H1 (cell line): ENCODE data around the gene RHBDF2. TPM values are rescaled to one million over a fixed set of nuclear protein-coding genes. Genes with fewer than 3 reads are reported as not detected.
A peak's percentile ranks its signal among the peaks of the same experiment; 100 is the strongest.

Experiments used
- CTCF ChIA-PET: fragments of 300-600 bp; sonication (Branson Sonifier 250); formaldehyde crosslinking; loops from one replicate; lab custom pipeline; 2021; ENCODE audit not compliant: partially characterized antibody; lab: Charles Lee
- POLR2A ChIA-PET: fragments of 300-600 bp; sonication (Branson Sonifier 250); formaldehyde crosslinking; loops from one replicate; lab custom pipeline; 2021; ENCODE audit warnings: inconsistent platforms; ENCODE audit not compliant: partially characterized antibody; lab: Charles Lee
- DNase-seq, 2 experiments: peaks; one replicate each; pipeline versions ENCODE4 v3.0.0 to v3.0.0-alpha.2; 2010 to 2022; ENCODE audit warnings: low spot score in 2 of 2, low read depth in 1 of 2, mixed read lengths in 1 of 2
- FAIRE-seq: peaks from 2 replicates; lab custom pipeline; 2011; peaks lifted over from hg19 to GRCh38; lab: Jason Lieb, UNC
- H2AFZ ChIP-seq: 2 replicates; pipeline ENCODE4 v1.8.1; 2012; ENCODE audit warnings: low read length, inconsistent platforms
- H2AK5ac ChIP-seq: 2 replicates; pipeline ENCODE4 v1.6.1; 2013; ENCODE audit warnings: low read depth, low read length
- H2BK120ac ChIP-seq: replicated peaks from 2 replicates; pipeline ENCODE3; 2013; ENCODE audit warnings: low read depth, low read length, inconsistent platforms
- H2BK12ac ChIP-seq: 2 replicates; pipeline ENCODE4 v1.6.1; 2013; ENCODE audit warnings: low read depth, low read length
- H2BK15ac ChIP-seq: 2 replicates; pipeline ENCODE4 v1.6.1; 2013; ENCODE audit warnings: low read length
- H2BK20ac ChIP-seq: 2 replicates; pipeline ENCODE4 v1.6.1; 2013; ENCODE audit warnings: low read length
- H2BK5ac ChIP-seq: 2 replicates; pipeline ENCODE4 v1.6.1; 2013; ENCODE audit warnings: low read depth, low read length
- H3K14ac ChIP-seq: 2 replicates; pipeline ENCODE4 v1.6.1; 2013; ENCODE audit warnings: inconsistent platforms; ENCODE audit not compliant: insufficient read length
- H3K18ac ChIP-seq: 2 replicates; pipeline ENCODE4 v1.6.1; 2013; ENCODE audit warnings: low read length; ENCODE audit errors: extremely low read depth
- H3K23ac ChIP-seq: 2 replicates; pipeline ENCODE4 v1.6.1; 2013; ENCODE audit warnings: inconsistent platforms; ENCODE audit not compliant: insufficient read length
- H3K23me2 ChIP-seq: 2 replicates; pipeline ENCODE4 v1.6.1; 2013; ENCODE audit warnings: low read depth, low read length
- H3K27ac ChIP-seq: 2 replicates; pipeline ENCODE4 v1.6.1; 2011; ENCODE audit warnings: low read depth, low read length, inconsistent platforms
- H3K27me3 ChIP-seq, 4 experiments: replicated peaks in 1 of 4; 1 replicate in 1 of 4; 2 replicates in 3 of 4; pipeline versions ENCODE4 v1.6.1 to v1.8.1; 2011 to 2013; ENCODE audit warnings: low read length in 3 of 4, mild to moderate bottlenecking in 3 of 4, inconsistent platforms in 2 of 4, mixed read lengths in 2 of 4, moderate library complexity in 1 of 4; ENCODE audit not compliant: control insufficient read depth in 3 of 4, insufficient read depth in 3 of 4; ENCODE audit errors: extremely low read depth in 1 of 4
- H3K36me3 ChIP-seq, 4 experiments: 2 replicates each; pipeline versions ENCODE4 v1.6.1 to v1.8.1; 2011 to 2013; ENCODE audit warnings: mild to moderate bottlenecking in 4 of 4, low read length in 3 of 4, moderate library complexity in 2 of 4, control low read depth in 1 of 4, inconsistent platforms in 1 of 4; ENCODE audit not compliant: insufficient read depth in 4 of 4, control insufficient read depth in 2 of 4
- H3K4ac ChIP-seq: replicated peaks from 2 replicates; pipeline ENCODE3; 2013; ENCODE audit warnings: low read length, low read depth, mixed read lengths, inconsistent platforms; ENCODE audit not compliant: insufficient read length
- H3K4me1 ChIP-seq, 4 experiments: replicated peaks in 1 of 4; 1 replicate in 1 of 4; 2 replicates in 3 of 4; pipeline versions ENCODE4 v1.6.1 to v1.8.1; 2011 to 2013; ENCODE audit warnings: low read length in 3 of 4, inconsistent platforms in 2 of 4, mixed read lengths in 1 of 4; ENCODE audit not compliant: insufficient read depth in 4 of 4, control insufficient read depth in 3 of 4
- H3K4me2 ChIP-seq, 2 experiments: 2 replicates each; pipeline versions ENCODE4 v1.6.1 to v1.8.1; 2011 to 2013; ENCODE audit warnings: low read depth in 2 of 2, low read length in 2 of 2, control low read depth in 1 of 2, inconsistent platforms in 1 of 2, mild to moderate bottlenecking in 1 of 2; ENCODE audit not compliant: insufficient read depth in 1 of 2
- H3K4me3 ChIP-seq, 4 experiments: fragments of 200-600, 300-600 bp in 1 of 4; sonication (generic), shearing (Covaris generic), sonication (Bioruptor Twin) in 1 of 4; 2 replicates each; pipeline versions ENCODE4 v1.5.1 to v1.8.1; 2011 to 2016; ENCODE audit warnings: low read length in 4 of 4, low read depth in 3 of 4, control low read depth in 2 of 4, inconsistent platforms in 2 of 4, mild to moderate bottlenecking in 2 of 4, mixed read lengths in 1 of 4, moderate library complexity in 1 of 4; ENCODE audit not compliant: insufficient read depth in 2 of 4; ENCODE audit errors: extremely low read depth in 1 of 4
- H3K56ac ChIP-seq: replicated peaks from 2 replicates; pipeline ENCODE3; 2013; ENCODE audit warnings: low read depth, mild to moderate bottlenecking, mixed read lengths, low read length, inconsistent platforms; ENCODE audit not compliant: insufficient read length
- H3K79me1 ChIP-seq: 2 replicates; pipeline ENCODE4 v1.6.1; 2013; ENCODE audit warnings: low read depth, low read length, control low read depth
- H3K79me2 ChIP-seq, 2 experiments: 2 replicates each; pipeline versions ENCODE4 v1.6.1 to v1.8.1; 2012 to 2013; ENCODE audit warnings: low read length in 2 of 2, mild to moderate bottlenecking in 2 of 2, inconsistent platforms in 1 of 2; ENCODE audit not compliant: insufficient read depth in 2 of 2, control insufficient read depth in 1 of 2
- H3K9ac ChIP-seq, 4 experiments: replicated peaks in 1 of 4; 1 replicate in 1 of 4; 2 replicates in 3 of 4; pipeline versions ENCODE4 v1.6.1 to v1.8.1; 2011 to 2013; ENCODE audit warnings: low read depth in 3 of 4, low read length in 3 of 4, control low read depth in 2 of 4, mild to moderate bottlenecking in 2 of 4, moderate library complexity in 2 of 4, inconsistent platforms in 1 of 4; ENCODE audit errors: extremely low read depth in 1 of 4
- H3K9me3 ChIP-seq, 2 experiments: 2 replicates each; pipeline versions ENCODE4 v1.6.1 to v1.8.1; 2012 to 2013; ENCODE audit warnings: mild to moderate bottlenecking in 2 of 2, moderate library complexity in 2 of 2, control low read depth in 1 of 2, inconsistent platforms in 1 of 2, low read depth in 1 of 2, low read length in 1 of 2, mixed read lengths in 1 of 2; ENCODE audit not compliant: insufficient read depth in 2 of 2
- H4K20me1 ChIP-seq, 2 experiments: replicated peaks in 1 of 2; 2 replicates each; pipeline versions ENCODE3 to v1.8.1; 2011 to 2013; ENCODE audit warnings: inconsistent platforms in 2 of 2, low read length in 2 of 2, mild to moderate bottlenecking in 1 of 2; ENCODE audit not compliant: insufficient read depth in 2 of 2, control insufficient read depth in 1 of 2
- H4K5ac ChIP-seq: 2 replicates; pipeline ENCODE4 v1.6.1; 2013; ENCODE audit warnings: low read length, low read depth, mixed read lengths, inconsistent platforms; ENCODE audit not compliant: insufficient read length
- H4K8ac ChIP-seq: 2 replicates; pipeline ENCODE4 v1.8.0; 2013; ENCODE audit warnings: mild to moderate bottlenecking, moderate library complexity, low read length, inconsistent platforms; ENCODE audit not compliant: insufficient read depth; ENCODE audit errors: extremely low read depth
- H4K91ac ChIP-seq: replicated peaks from 2 replicates; pipeline ENCODE3; 2013; ENCODE audit warnings: low read length, mixed read lengths, inconsistent platforms; ENCODE audit not compliant: insufficient read length
- BCL11A ChIP-seq, 2 experiments: IDR thresholded peaks; one replicate each; pipeline ENCODE4 v1.6.1; 2011; ENCODE audit warnings: low read depth in 2 of 2, low read length in 2 of 2, mild to moderate bottlenecking in 2 of 2
- CBX8 ChIP-seq: fragments of 300-800, 300-1000 bp; sonication (generic); IDR thresholded peaks from 2 replicates; pipeline ENCODE4 v1.7.1; 2016; ENCODE audit warnings: low read depth, low read length, borderline replicate concordance
- CEBPB ChIP-seq: IDR thresholded peaks from 2 replicates; pipeline ENCODE4 v1.6.1; 2012; ENCODE audit warnings: low read depth, low read length
- CREB1 ChIP-seq: IDR thresholded peaks from 2 replicates; pipeline ENCODE4 v1.6.1; 2012; ENCODE audit warnings: inconsistent platforms
- FOSL1 ChIP-seq: IDR thresholded peaks from 2 replicates; pipeline ENCODE4 v1.6.1; 2011; ENCODE audit warnings: mild to moderate bottlenecking, low read depth, low read length, moderate library complexity; ENCODE audit not compliant: insufficient read depth
- GTF2F1 ChIP-seq: IDR thresholded peaks from 2 replicates; pipeline ENCODE4 v1.6.1; 2012; ENCODE audit warnings: low read depth, low read length, improper control_type of control experiment, borderline replicate concordance
- KDM4A ChIP-seq: IDR thresholded peaks from one replicate; pipeline ENCODE4 v1.7.1; 2012; ENCODE audit warnings: low read depth, mild to moderate bottlenecking, moderate library complexity, low read length, inconsistent platforms; ENCODE audit not compliant: severe bottlenecking
- KDM5A ChIP-seq: fragments of 200-600 bp; IDR thresholded peaks from 2 replicates; pipeline ENCODE4 v1.7.1; 2012; ENCODE audit warnings: mild to moderate bottlenecking, low read length, inconsistent platforms, mixed read lengths
- NANOG ChIP-seq: IDR thresholded peaks from 2 replicates; pipeline ENCODE4 v1.6.1; 2011; ENCODE audit warnings: low read length, low read depth, mild to moderate bottlenecking, inconsistent platforms; ENCODE audit not compliant: insufficient read depth, poor library complexity, severe bottlenecking
- POLR2A ChIP-seq, 2 experiments: IDR thresholded peaks; 1 replicate in 1 of 2; 2 replicates in 1 of 2; pipeline ENCODE4 v1.6.1; 2011; ENCODE audit warnings: low read depth in 2 of 2, low read length in 2 of 2, mild to moderate bottlenecking in 2 of 2; ENCODE audit errors: control extremely low read depth in 1 of 2
- SAP30 ChIP-seq: fragments of 300-600 bp; sonication (generic); IDR thresholded peaks from 2 replicates; pipeline ENCODE4 v1.7.1; 2012; ENCODE audit warnings: low read length, moderate library complexity, mild to moderate bottlenecking, inconsistent platforms; ENCODE audit not compliant: insufficient read depth, insufficient replicate concordance
- SIRT6 ChIP-seq: IDR thresholded peaks from one replicate; pipeline ENCODE4 v1.7.1; 2012; ENCODE audit warnings: low read length, inconsistent platforms
- SRF ChIP-seq: IDR thresholded peaks from 2 replicates; pipeline ENCODE4 v1.6.1; 2011; ENCODE audit warnings: mild to moderate bottlenecking, low read depth, low read length, moderate library complexity
- WGBS, 2 experiments: shearing (Covaris generic) in 1 of 2; methylation state at CpG; one replicate each; pipeline versions ENCODE4 v1.1.6 to v1.1.7; 2013 to 2015; ENCODE audit warnings: low lambda C conversion rate in 2 of 2, mixed read lengths in 2 of 2, inconsistent platforms in 1 of 2, low coverage in 1 of 2, missing lambda C conversion rate in 1 of 2; ENCODE audit not compliant: insufficient replicate concordance in 2 of 2, insufficient coverage in 1 of 2, insufficient read length in 1 of 2; ENCODE audit errors: extremely low coverage in 1 of 2, missing lambda C conversion rate in 1 of 2; 5-methylcytosine and 5-hydroxymethylcytosine counted together
- polyA plus RNA-seq, 7 experiments: library from polyadenylated mRNA; depleted of rRNA in 3 of 7; stranded (reverse) in 5 of 7; unstranded in 2 of 7; fragments of >200 nt in 5 of 7; fragments of 200-250 nt in 2 of 7; gene quantifications; 1 replicate in 5 of 7; 2 replicates in 1 of 7; 4 replicates in 1 of 7; pipeline versions ENCODE4 v1.2.1 to v1.2.3, GENCODE V29; 2011 to 2013; ENCODE audit warnings: missing spikeins in 2 of 7, mixed read lengths in 2 of 7
- total RNA-seq: library from RNA; stranded (reverse); fragmentation: NEBNext Ultra II Directional; extraction: Animal tissue kit (Norgen Biotek cat#: 25700); gene quantifications from 2 replicates; pipeline ENCODE4 v1.2.1, GENCODE V29; 2021
- TF ChIP-seq, protein P1 (sequence below): IDR thresholded peaks from 2 replicates; pipeline ENCODE4 v1.6.1; 2012; ENCODE audit warnings: inconsistent platforms

RHBDF2 gene
- total and polyA plus RNA-seq, 2 of the 8 experiments (the other 6 are each of a cell fraction or from before 2014, with no cell fraction given), result 21.2 to 25.9 TPM

DNA sequence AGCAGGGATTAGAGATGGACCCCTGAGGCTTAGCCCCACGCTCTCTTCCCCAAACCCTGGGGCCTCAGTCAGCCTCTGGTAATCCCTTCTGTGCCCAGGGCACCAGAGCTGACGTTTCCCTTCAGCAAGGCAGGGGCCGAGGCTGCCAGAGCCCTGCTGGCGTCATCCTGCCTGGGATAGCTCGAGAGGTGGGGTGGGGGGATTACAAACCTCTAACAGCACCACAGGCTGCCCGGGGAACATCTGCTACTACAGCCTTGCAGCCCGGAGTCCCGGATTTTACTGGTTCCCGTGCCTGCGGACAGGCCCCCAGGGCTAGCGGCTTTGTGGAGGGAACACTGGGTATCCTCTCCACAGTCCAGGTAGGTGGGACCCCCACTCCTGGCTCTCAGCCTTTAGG lies 33.9 kb downstream of the RHBDF2 start, which contains the start of gene AANAT:
TSS of gene AANAT (plus strand) at position 238 of the 400 bp plus-strand sequence. CDS start 1,144 bp downstream, outside the sequence.
- FAIRE-seq, result no peak
- no peak within 1 kb of the TSS for H2BK120ac ChIP-seq
- H3K36me3 ChIP-seq, result peaks cover 0 to 10% (median 0%) of the 10 kb centered on the region in 4 experiments; a peak in 2 of 8 replicates
- no peak within 1 kb of the TSS; the same call in 1 of the 2 replicates for H2BK5ac ChIP-seq
- no peak within 1 kb of the TSS for H4K91ac ChIP-seq
- 92% methylated on average over 11 of the region's 11 CpGs; no CpG with 5 or more reads in 1 of the 2 experiments for WGBS, 2 experiments
- H3K27me3 ChIP-seq, result no peaks in the 10 kb centered on the region
- no peak within 1 kb of the TSS for H3K14ac ChIP-seq
- H3K4me1 ChIP-seq, result peaks cover 0 to 9% (median 0%) of the 10 kb centered on the region in 4 experiments; a peak in 2 of 7 replicates
- no peaks in the 10 kb centered on the region for H3K79me2 ChIP-seq
- no peak within 1 kb of the TSS for H3K27ac ChIP-seq
- no peak within 1 kb of the TSS for H3K9ac ChIP-seq
- no peaks in the 10 kb centered on the region for H3K23me2 ChIP-seq
- H3K23ac ChIP-seq, result no peak within 1 kb of the TSS
- H3K9me3 ChIP-seq, result no peaks in the 10 kb centered on the region
- no peak within 1 kb of the TSS for H3K4me3 ChIP-seq
- ChIA-PET CTCF (interaction anchor here (0.8 to 15.6 kb wide), 29 partner anchors 10 to 307 kb away, joined by 3 to 446 read pairs (median 5); partner anchors contain the start of genes RHBDF2 and UBE2O), POLR2A (interaction anchor here (0.6 to 2.2 kb wide), 10 partner anchors 10 to 687 kb away, joined by 3 to 11 read pairs (median 4); partner anchors contain the start of gene UBE2O)
- H2BK12ac ChIP-seq, result no peak within 1 kb of the TSS
- no peak within 1 kb of the TSS for H2BK15ac ChIP-seq
- H2AFZ ChIP-seq, result no peak within 1 kb of the TSS
- H3K56ac ChIP-seq, result no peak within 1 kb of the TSS
- H4K20me1 ChIP-seq, result no peaks in the 10 kb centered on the region
- H2AK5ac ChIP-seq, result no peak within 1 kb of the TSS
- H3K4ac ChIP-seq, result no peak within 1 kb of the TSS
- H3K79me1 ChIP-seq, result no peaks in the 10 kb centered on the region
- peak in 1 of 2 experiments; percentile 47 for DNase-seq
- peak within 1 kb of the TSS; percentile 12 for H4K8ac ChIP-seq
- H4K5ac ChIP-seq, result no peak within 1 kb of the TSS
- H2BK20ac ChIP-seq, result 0 out of 2 replicates have a peak within 1 kb of the TSS, but pooled peaks have one; percentile 18
- no peak within 1 kb of the TSS; the same call in 1 of the 2 replicates for H3K18ac ChIP-seq
- H3K4me2 ChIP-seq, result no peak within 1 kb of the TSS
- no peak for TF ChIP-seq SRF
- TF ChIP-seq NANOG, result no peak
- TF ChIP-seq CBX8, result no peak
- TF ChIP-seq KDM4A, result no peak
- no peak for TF ChIP-seq POLR2A (IDR thresholded peaks at IDR 0.05; ENCODE audit: control extremely low read depth in 1 of 2, low read depth in 2 of 2, low read length in 2 of 2)
- no peak for TF ChIP-seq KDM5A
- no peak for TF ChIP-seq SIRT6
- no peak for TF ChIP-seq GTF2F1
- TF ChIP-seq, protein P1, sequence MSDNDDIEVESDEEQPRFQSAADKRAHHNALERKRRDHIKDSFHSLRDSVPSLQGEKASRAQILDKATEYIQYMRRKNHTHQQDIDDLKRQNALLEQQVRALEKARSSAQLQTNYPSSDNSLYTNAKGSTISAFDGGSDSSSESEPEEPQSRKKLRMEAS, result no peak
- no peak for TF ChIP-seq FOSL1
- TF ChIP-seq CREB1, result no peak
- TF ChIP-seq BCL11A (IDR thresholded peaks at IDR 0.05; ENCODE audit: low read depth in 2 of 2, low read length in 2 of 2), result no peak
- TF ChIP-seq CEBPB, result no peak
- no peak for TF ChIP-seq SAP30
